HG02970 (cell line): ENCODE results near the gene TLCD4.
"Not testable (repeated sequence)": the region's sequence is repeated elsewhere in the genome, so short reads cannot be mapped to it uniquely, and the experiment has no call there.

Experiments
- ATAC-seq: cut with Tn5 transposase; IDR thresholded peaks from one replicate; pipeline ENCODE4 v1.9.1; 2021; ENCODE audit warnings: mild to moderate bottlenecking, moderate library complexity, moderate number of reproducible peaks; ENCODE audit not compliant: unreplicated experiment, low FRiP score

Gene TLCD4

DNA sequence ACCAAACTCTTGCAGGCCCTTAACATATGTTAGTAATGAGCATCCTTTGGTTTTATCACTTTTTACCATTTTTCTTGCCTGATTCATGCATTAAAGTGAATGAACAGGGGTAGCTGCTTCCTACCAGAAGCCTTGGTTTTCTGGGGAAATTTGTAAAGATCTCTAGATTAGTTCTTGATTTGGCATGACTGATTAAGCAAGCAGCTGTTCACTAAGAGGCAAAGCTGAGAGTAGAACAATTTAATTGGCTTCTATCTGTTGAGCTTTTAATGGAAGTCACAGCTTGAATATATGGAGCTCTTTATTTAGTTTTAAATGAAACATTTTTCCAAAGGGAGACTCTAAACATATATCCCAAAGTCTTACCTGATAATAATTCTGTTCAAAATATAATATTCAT, 23.6 kb downstream of the TLCD4 start:
- ATAC-seq, result no peak

DNA sequence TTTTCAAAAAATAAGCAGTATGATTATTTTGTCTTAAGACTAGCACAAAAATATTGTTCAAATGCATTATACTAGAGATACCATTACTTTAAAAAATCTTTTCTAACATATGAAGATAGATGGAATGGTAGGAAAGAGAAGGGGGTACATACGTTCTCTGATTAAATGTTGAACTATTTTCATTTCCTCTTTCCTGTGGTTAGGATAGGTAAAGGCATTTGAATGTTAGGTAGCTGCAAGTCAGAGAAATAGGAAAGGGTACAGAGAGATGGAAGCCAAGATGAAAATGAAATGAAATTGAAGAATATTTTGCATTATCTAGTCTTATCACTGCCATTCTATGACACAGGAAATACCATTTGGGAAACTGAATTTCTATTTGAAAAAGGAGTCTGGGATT, 28.3 kb downstream of the TLCD4 start:
- ATAC-seq, result no peak

- ATAC-seq, result no peak
Observed at GRCh38 chr1:95146637-95147036, 29.5 kb downstream of the TLCD4 start.

DNA sequence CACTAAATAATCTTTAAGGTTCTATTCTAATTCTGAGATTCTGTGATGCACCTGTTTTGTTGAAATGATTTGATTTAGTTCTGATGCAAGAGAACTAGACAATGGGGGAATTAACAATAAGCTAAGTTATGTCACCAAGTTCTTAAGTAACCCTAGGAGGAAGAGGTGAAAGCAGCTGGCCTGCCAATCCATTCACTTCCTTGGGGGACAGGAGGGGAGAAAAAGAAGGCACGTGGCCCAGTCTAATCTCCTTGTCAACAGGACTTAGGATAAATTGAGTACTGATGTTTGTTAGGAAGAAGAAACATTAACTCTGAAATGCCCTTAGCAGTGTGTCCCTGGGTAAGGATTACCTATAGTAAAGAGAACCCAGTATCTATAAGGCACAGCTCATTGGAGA, 36.9 kb downstream of the TLCD4 start:
- no peak for ATAC-seq

- ATAC-seq, result not testable (repeated sequence)
Observed at GRCh38 chr1:95165569-95165968, 48.4 kb downstream of the TLCD4 start.
